ENCODE data around the gene DENND6A. TPM values are rescaled to one million over a fixed set of nuclear protein-coding genes. Genes with fewer than 3 reads are reported as not detected.
A peak's percentile ranks its signal among the peaks of the same experiment; 100 is the strongest.

DENND6A gene
- total RNA-seq, 4 donors from 2014 or later: 17.4 to 26.9 (median 18.8) TPM

DNA sequence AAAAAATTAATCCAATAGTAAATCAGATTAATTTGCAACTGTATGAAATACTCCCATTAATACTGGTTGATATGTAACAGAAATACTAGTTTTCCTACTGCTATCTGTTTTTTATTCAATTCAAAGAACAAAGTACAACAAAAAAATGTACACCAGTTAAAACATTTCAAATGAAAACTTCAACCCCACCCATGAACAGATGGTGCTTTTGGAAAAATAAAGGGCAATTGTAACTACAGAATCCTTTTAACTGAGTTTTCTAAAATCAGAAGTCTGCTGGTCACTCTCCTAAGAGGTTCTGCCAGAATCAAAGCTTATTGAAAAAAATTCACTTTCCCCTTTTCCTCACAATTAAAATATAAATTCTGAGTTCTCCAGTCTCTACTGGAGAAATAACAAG lies 34.3 kb downstream of the DENND6A start:
- DNase-seq (ENCODE audit: low spot score in 2 of 2): no peak
- peaks cover 33% of the 10 kb centered on the region for H3K36me3 ChIP-seq
- H3K27me3 ChIP-seq: no peaks in the 10 kb centered on the region
- H3K4me1 ChIP-seq: peaks cover 16% of the 10 kb centered on the region
- TF ChIP-seq POLR2AphosphoS5 (IDR thresholded peaks at IDR 0.05) (no peak), POLR2A (IDR thresholded peaks at IDR 0.05) (no peak), EP300 (IDR thresholded peaks at IDR 0.05) (no peak)
- TF ChIP-seq, protein P1, sequence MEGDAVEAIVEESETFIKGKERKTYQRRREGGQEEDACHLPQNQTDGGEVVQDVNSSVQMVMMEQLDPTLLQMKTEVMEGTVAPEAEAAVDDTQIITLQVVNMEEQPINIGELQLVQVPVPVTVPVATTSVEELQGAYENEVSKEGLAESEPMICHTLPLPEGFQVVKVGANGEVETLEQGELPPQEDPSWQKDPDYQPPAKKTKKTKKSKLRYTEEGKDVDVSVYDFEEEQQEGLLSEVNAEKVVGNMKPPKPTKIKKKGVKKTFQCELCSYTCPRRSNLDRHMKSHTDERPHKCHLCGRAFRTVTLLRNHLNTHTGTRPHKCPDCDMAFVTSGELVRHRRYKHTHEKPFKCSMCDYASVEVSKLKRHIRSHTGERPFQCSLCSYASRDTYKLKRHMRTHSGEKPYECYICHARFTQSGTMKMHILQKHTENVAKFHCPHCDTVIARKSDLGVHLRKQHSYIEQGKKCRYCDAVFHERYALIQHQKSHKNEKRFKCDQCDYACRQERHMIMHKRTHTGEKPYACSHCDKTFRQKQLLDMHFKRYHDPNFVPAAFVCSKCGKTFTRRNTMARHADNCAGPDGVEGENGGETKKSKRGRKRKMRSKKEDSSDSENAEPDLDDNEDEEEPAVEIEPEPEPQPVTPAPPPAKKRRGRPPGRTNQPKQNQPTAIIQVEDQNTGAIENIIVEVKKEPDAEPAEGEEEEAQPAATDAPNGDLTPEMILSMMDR (IDR thresholded peaks at IDR 0.05): no peak
- H3K27ac ChIP-seq: peak overlapping the region; percentile 60
- H3K9me3 ChIP-seq: no peaks in the 10 kb centered on the region
- no peak overlapping the region for H3K4me3 ChIP-seq

DNA sequence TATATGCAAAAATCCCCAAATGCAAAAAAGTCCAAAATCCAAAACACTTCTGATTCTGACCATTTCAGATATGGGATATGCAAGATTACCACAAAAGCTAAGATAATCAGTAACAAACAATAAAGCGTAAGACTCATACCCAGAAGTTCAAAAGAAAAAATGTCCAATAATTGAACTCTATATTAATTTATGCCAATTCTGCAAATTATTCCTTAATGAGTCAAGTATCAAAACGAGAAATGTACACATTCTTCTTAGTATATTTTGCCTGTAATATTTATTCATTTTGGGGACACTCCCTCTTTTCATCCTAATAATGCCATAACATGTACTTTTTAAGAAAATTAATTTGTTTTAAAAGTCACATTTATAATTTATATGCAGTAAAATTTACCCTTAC lies 37.1 kb downstream of the DENND6A start:
- peaks cover 16% of the 10 kb centered on the region for H3K4me1 ChIP-seq
- no peaks in the 10 kb centered on the region for H3K9me3 ChIP-seq
- H3K27me3 ChIP-seq: no peaks in the 10 kb centered on the region
- H3K27ac ChIP-seq: no peak overlapping the region
- no peak overlapping the region for H3K4me3 ChIP-seq
- H3K36me3 ChIP-seq: peaks cover 42% of the 10 kb centered on the region
- no peak for DNase-seq (ENCODE audit: low spot score in 2 of 2)
- 90% methylated on average over 2 of the region's 2 CpGs for WGBS
- TF ChIP-seq POLR2AphosphoS5 (IDR thresholded peaks at IDR 0.05) (no peak), EP300 (IDR thresholded peaks at IDR 0.05) (no peak), POLR2A (IDR thresholded peaks at IDR 0.05) (no peak)
- TF ChIP-seq, protein P1 (IDR thresholded peaks at IDR 0.05): no peak

DNA sequence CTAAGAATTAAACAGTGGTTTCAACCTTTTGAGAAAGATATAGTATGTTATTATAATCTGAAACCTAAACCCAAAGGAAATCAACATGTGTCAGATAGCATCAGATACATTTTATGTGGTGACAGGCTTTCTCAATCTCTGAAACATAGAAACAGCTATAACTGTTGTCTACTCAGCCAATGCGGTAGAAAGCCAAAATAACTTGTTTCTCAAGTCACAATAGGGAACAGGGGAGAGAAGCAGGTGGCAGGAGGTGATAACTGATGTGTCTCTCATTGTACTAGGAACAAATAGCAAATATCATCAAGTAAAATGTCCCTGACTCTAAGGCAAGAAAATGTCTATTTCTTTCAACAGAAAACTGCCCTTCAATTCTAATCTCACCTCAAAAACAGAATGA lies 38.6 kb downstream of the DENND6A start:
- WGBS: 81% methylated on average over 1 of the region's 1 CpG
- no peak overlapping the region for H3K27ac ChIP-seq
- no peak for DNase-seq (ENCODE audit: low spot score in 2 of 2)
- peaks cover 12% of the 10 kb centered on the region for H3K4me1 ChIP-seq
- H3K4me3 ChIP-seq: no peak overlapping the region
- peaks cover 52% of the 10 kb centered on the region for H3K36me3 ChIP-seq
- H3K27me3 ChIP-seq: no peaks in the 10 kb centered on the region
- H3K9me3 ChIP-seq: no peaks in the 10 kb centered on the region
- no peak for TF ChIP-seq EP300 (IDR thresholded peaks at IDR 0.05)
- TF ChIP-seq, protein P1 (IDR thresholded peaks at IDR 0.05): no peak

DNA sequence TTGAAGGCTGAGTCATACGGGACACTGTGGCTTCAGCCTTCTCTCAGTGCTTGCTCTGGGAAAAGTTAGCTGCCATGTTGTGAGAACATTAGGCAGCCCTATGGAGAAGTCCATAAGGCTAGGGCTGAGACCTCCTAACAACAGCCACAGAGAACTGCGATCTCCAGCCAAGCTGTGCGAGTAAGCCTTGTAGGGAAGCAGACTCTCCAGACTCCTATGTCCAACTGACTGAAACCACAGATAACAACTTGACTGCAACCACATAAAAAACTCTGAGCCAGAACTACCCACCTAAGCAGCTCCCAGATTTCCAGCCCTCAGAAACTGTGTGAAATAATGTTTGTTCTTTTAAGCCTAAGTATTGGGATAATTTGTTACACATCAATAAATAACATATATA lies 40.7 kb downstream of the DENND6A start:
- 93% methylated on average over 3 of the region's 3 CpGs for WGBS
- DNase-seq (ENCODE audit: low spot score in 2 of 2): no peak
- Histone ChIP-seq H3K27ac (no peak overlapping the region), H3K4me1 (peaks cover 3% of the 10 kb centered on the region), H3K9me3 (peaks cover 7% of the 10 kb centered on the region), H3K4me3 (no peak overlapping the region), H3K36me3 (peaks cover 57% of the 10 kb centered on the region), H3K27me3 (no peaks in the 10 kb centered on the region)
- TF ChIP-seq, protein P1 (IDR thresholded peaks at IDR 0.05): no peak
- no peak for TF ChIP-seq EP300 (IDR thresholded peaks at IDR 0.05)
- TF ChIP-seq POLR2AphosphoS5 (IDR thresholded peaks at IDR 0.05): no peak
- TF ChIP-seq POLR2A (IDR thresholded peaks at IDR 0.05): no peak

DNA sequence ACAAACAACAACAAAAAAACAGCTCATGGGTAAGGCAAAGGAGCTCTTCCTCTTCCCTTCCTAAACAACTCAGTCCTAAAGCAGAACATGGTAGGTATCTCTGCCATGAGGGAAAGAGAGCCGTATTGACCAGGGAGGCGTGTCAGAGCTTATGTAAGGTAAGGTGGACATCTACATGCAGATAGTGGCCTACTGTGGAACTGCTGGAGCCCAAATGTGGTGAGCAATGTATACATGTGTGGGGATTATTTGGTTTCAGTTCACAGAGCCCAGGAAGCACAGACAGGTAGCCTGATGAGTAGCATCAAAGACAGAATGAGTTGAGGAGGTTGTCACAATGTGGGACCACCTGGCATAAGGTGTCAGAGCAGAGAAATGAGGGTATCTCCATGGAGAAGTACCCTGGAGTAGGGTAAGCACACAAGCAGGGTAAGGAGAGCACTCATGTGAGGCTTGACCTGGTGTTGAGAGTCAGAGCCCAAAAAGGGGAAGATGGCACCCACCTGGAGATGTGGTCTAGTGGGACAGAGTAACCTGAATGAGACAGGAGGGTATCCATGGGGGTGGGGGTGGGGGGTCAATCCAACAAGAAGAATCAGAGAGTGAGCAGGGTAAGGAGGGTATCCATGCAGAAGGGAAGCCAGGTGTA lies 45.5 kb downstream of the DENND6A start:
- H3K27me3 ChIP-seq: no peaks in the 10 kb centered on the region
- H3K27ac ChIP-seq: no peak overlapping the region
- peaks cover 9% of the 10 kb centered on the region for H3K4me1 ChIP-seq
- H3K9me3 ChIP-seq: peaks cover 7% of the 10 kb centered on the region
- no peak overlapping the region for H3K4me3 ChIP-seq
- TF ChIP-seq POLR2AphosphoS5 (IDR thresholded peaks at IDR 0.05) (no peak), EP300 (IDR thresholded peaks at IDR 0.05) (no peak), POLR2A (IDR thresholded peaks at IDR 0.05) (no peak)
- no peak for DNase-seq (ENCODE audit: low spot score in 2 of 2)
- WGBS: 91% methylated on average over 2 of the region's 2 CpGs
- H3K36me3 ChIP-seq: peaks cover 64% of the 10 kb centered on the region

DNA sequence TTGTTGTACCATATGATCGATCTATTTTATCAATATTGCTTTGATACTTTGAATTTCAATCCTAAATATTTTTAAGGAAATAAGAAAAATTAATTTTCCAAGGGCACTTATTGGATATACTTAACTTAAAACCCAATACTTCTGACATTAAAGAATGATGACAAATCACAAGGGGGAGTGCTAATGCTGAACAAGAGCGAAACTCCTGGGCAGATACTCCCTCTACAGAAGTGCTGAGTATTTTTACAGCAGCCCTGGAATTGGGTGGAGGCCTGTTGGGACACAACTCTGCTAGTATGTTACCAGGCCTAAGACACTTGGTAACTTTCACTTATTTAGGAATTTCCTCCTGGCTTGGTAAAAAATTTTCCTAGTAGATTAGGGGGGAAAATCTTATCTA lies 46.2 kb downstream of the DENND6A start:
- DNase-seq (ENCODE audit: low spot score in 2 of 2): no peak
- H3K27ac ChIP-seq: no peak overlapping the region

More for the DNA sequence above, 46.2 kb downstream of the DENND6A start:
- H3K4me1 ChIP-seq: peaks cover 9% of the 10 kb centered on the region
- no peak for TF ChIP-seq POLR2AphosphoS5 (IDR thresholded peaks at IDR 0.05)
- TF ChIP-seq EP300 (IDR thresholded peaks at IDR 0.05): no peak
- TF ChIP-seq, protein P1 (IDR thresholded peaks at IDR 0.05): no peak
- TF ChIP-seq POLR2A (IDR thresholded peaks at IDR 0.05): no peak
- no peaks in the 10 kb centered on the region for H3K27me3 ChIP-seq
- 64% methylated on average over 2 of the region's 2 CpGs for WGBS
- H3K9me3 ChIP-seq: peaks cover 7% of the 10 kb centered on the region
- H3K36me3 ChIP-seq: peaks cover 67% of the 10 kb centered on the region
- H3K4me3 ChIP-seq: no peak overlapping the region
